AG04449 (cell line): ENCODE results near the gene CEP55.

Source experiments
- CTCF ChIA-PET: fragments of 350-600 bp; formaldehyde crosslinking; extraction: SDS; loops from one replicate; lab custom pipeline; 2021; ENCODE audit warnings: antibody characterized with exemption; lab: Yijun Ruan, JAX
- POLR2A ChIA-PET: fragments of 400-600, 350-600 bp; formaldehyde crosslinking; extraction: SDS; loops from one replicate; lab custom pipeline; 2020; ENCODE audit warnings: antibody characterized with exemption, inconsistent platforms; lab: Yijun Ruan, JAX
- DNase-seq: peaks from one replicate; pipeline ENCODE4 v3.0.0-alpha.2; 2010; ENCODE audit warnings: low read depth, low spot score
- H3K4me3 ChIP-seq: 2 replicates; pipeline ENCODE4 v1.5.1; 2011; ENCODE audit warnings: low read depth, mild to moderate bottlenecking, control low read depth, low read length
- CTCF ChIP-seq: IDR thresholded peaks from one replicate; pipeline ENCODE4 v1.5.1; 2011; ENCODE audit warnings: mild to moderate bottlenecking, moderate library complexity, low read length, control low read depth, inconsistent platforms; ENCODE audit not compliant: insufficient read depth; ENCODE audit errors: missing control alignments

The CEP55 gene

GRCh38 chr10:93454146-93454545 is 42.3 kb upstream of the CEP55 start:
- ChIA-PET CTCF (interaction anchor here (1.1 to 2.4 kb wide), 3 partner anchors 13 to 227 kb away, joined by 3 to 10 read pairs (median 7); no protein-coding TSS in a partner anchor), POLR2A (interaction anchor here (0.6 to 1.5 kb wide), 2 partner anchors 17 to 22 kb away, joined by 3 read pairs; no protein-coding TSS in a partner anchor)
- no peak overlapping the region for H3K4me3 ChIP-seq
- DNase-seq = no peak
- no peak for TF ChIP-seq CTCF

- CTCF ChIA-PET = interaction anchor here (1.3 to 2.4 kb wide), 2 partner anchors 13 to 78 kb away, joined by 7 to 10 read pairs; no protein-coding TSS in a partner anchor
- TF ChIP-seq CTCF = no peak
- H3K4me3 ChIP-seq = no peak overlapping the region
- no peak for DNase-seq
- POLR2A ChIA-PET = interaction anchor here (1.5 kb wide), 1 partner anchor 16 kb away, joined by 3 read pairs; no protein-coding TSS in a partner anchor
These were observed 41.7 kb upstream of the CEP55 start for GRCh38 chr10:93454736-93455135.

- no peak for TF ChIP-seq CTCF
- no peak for DNase-seq
- ChIA-PET POLR2A (interaction anchor here (1.1 to 1.7 kb wide), 3 partner anchors 10 to 19 kb away, joined by 3 to 7 read pairs (median 3); no protein-coding TSS in a partner anchor), CTCF (interaction anchor here (0.9 to 3.9 kb wide), 7 partner anchors 11 to 118 kb away, joined by 3 to 25 read pairs (median 4); partner anchors contain the start of gene MYOF)
- no peak overlapping the region for H3K4me3 ChIP-seq
These were observed 39.9 kb upstream of the CEP55 start for GRCh38 chr10:93456480-93456879.

- TF ChIP-seq CTCF = no peak
- POLR2A ChIA-PET = interaction anchor here (0.7 to 2.6 kb wide), 5 partner anchors 11 to 20 kb away, joined by 3 to 18 read pairs (median 7); no protein-coding TSS in a partner anchor
- CTCF ChIA-PET = interaction anchor here (0.9 to 6.2 kb wide), 8 partner anchors 11 to 81 kb away, joined by 3 to 42 read pairs (median 8); partner anchors contain the start of gene MYOF
- DNase-seq = no peak
- H3K4me3 ChIP-seq = no peak overlapping the region
These were observed 38.9 kb upstream of the CEP55 start for GRCh38 chr10:93457511-93457910.

- no peak overlapping the region for H3K4me3 ChIP-seq
- POLR2A ChIA-PET = interaction anchor here (0.6 to 2.6 kb wide), 13 partner anchors 10 to 463 kb away, joined by 3 to 20 read pairs (median 6); partner anchors contain the start of gene MYOF
- CTCF ChIA-PET = interaction anchor here (0.9 to 6.2 kb wide), 7 partner anchors 10 to 101 kb away, joined by 3 to 42 read pairs (median 5); partner anchors contain the start of gene MYOF
These were observed 37.6 kb upstream of the CEP55 start for GRCh38 chr10:93458821-93459257.

More at GRCh38 chr10:93458821-93459257, 37.6 kb upstream of the CEP55 start:
- DNase-seq = peak; percentile 99
- TF ChIP-seq CTCF = no peak
